Keratinocyte (primary cell): ENCODE measurements around the gene PKNOX2. TPM values are rescaled to one million over a fixed set of nuclear protein-coding genes. Genes with fewer than 3 reads are reported as not detected.

Experiments
- DNase-seq: peaks from one replicate; pipeline ENCODE4 v3.0.0-alpha.2; 2011; ENCODE audit warnings: low read depth, missing footprints, low spot score
- FAIRE-seq: peaks from 2 replicates; lab custom pipeline; 2011; peaks lifted over from hg19 to GRCh38; lab: Jason Lieb, UNC
- H2AFZ ChIP-seq: 2 replicates; pipeline ENCODE4 v1.6.0; 2012; ENCODE audit warnings: low read length, control low read depth, inconsistent platforms; ENCODE audit not compliant: control insufficient read depth
- H3K27ac ChIP-seq: 2 replicates; pipeline ENCODE4 v1.5.1; 2011; ENCODE audit warnings: low read length; ENCODE audit not compliant: control insufficient read depth, insufficient read depth
- H3K27me3 ChIP-seq: 3 replicates; pipeline ENCODE4 v1.6.0; 2011; ENCODE audit warnings: low read length; ENCODE audit not compliant: control insufficient read depth, insufficient read depth; ENCODE audit errors: extremely low read depth
- H3K36me3 ChIP-seq, 2 experiments: 2 replicates in 1 of 2; 3 replicates in 1 of 2; pipeline ENCODE4 v1.5.1; 2011; ENCODE audit warnings: low read length in 2 of 2, mild to moderate bottlenecking in 1 of 2; ENCODE audit not compliant: control insufficient read depth in 2 of 2, insufficient read depth in 2 of 2; ENCODE audit errors: extremely low read depth in 1 of 2
- H3K4me1 ChIP-seq: 3 replicates; pipeline ENCODE4 v1.5.1; 2011; ENCODE audit warnings: low read length; ENCODE audit not compliant: control insufficient read depth, insufficient read depth; ENCODE audit errors: extremely low read depth
- H3K4me2 ChIP-seq: 3 replicates; pipeline ENCODE4 v1.6.0; 2011; ENCODE audit warnings: low read depth, low read length; ENCODE audit not compliant: control insufficient read depth, insufficient read depth; ENCODE audit errors: extremely low read depth
- H3K4me3 ChIP-seq, 3 experiments: fragments of 200-600 bp in 1 of 3; sonication (generic) in 1 of 3; 2 replicates in 2 of 3; 3 replicates in 1 of 3; pipeline ENCODE4 v1.5.1; 2011 to 2016; ENCODE audit warnings: low read length in 3 of 3, mild to moderate bottlenecking in 3 of 3, control low read depth in 2 of 3, inconsistent platforms in 1 of 3, low read depth in 1 of 3, mixed read lengths in 1 of 3, mixed run types in 1 of 3, moderate library complexity in 1 of 3; ENCODE audit not compliant: control insufficient read depth in 2 of 3, insufficient read depth in 2 of 3; ENCODE audit errors: extremely low read depth in 1 of 3
- H3K79me2 ChIP-seq: 2 replicates; pipeline ENCODE4 v1.6.0; 2012; ENCODE audit warnings: low read length; ENCODE audit not compliant: control insufficient read depth, insufficient read depth
- H3K9ac ChIP-seq: 3 replicates; pipeline ENCODE4 v1.6.0; 2011; ENCODE audit warnings: low read length; ENCODE audit not compliant: control insufficient read depth, insufficient read depth; ENCODE audit errors: extremely low read depth
- H3K9me1 ChIP-seq: 3 replicates; pipeline ENCODE4 v1.6.0; 2011; ENCODE audit warnings: low read length; ENCODE audit not compliant: control insufficient read depth, insufficient read depth; ENCODE audit errors: extremely low read depth
- H3K9me3 ChIP-seq: 2 replicates; pipeline ENCODE4 v1.5.1; 2012; ENCODE audit warnings: low read depth, low read length; ENCODE audit not compliant: control insufficient read depth
- H4K20me1 ChIP-seq: 3 replicates; pipeline ENCODE4 v1.6.0; 2011; ENCODE audit warnings: low read length; ENCODE audit not compliant: control insufficient read depth, insufficient read depth; ENCODE audit errors: extremely low read depth
- CTCF ChIP-seq, 3 experiments: IDR thresholded peaks in 1 of 3; conservative IDR thresholded peaks in 1 of 3; optimal IDR thresholded peaks in 1 of 3; 2 replicates in 2 of 3; 3 replicates in 1 of 3; pipeline versions ENCODE3 to v1.5.1; 2011; ENCODE audit warnings: low read length in 3 of 3, mild to moderate bottlenecking in 3 of 3, moderate library complexity in 2 of 3, control low read depth in 1 of 3, inconsistent platforms in 1 of 3; ENCODE audit not compliant: insufficient read depth in 2 of 3; ENCODE audit errors: extremely low read depth in 1 of 3
- EZH2 ChIP-seq: IDR thresholded peaks from one replicate; pipeline ENCODE4 v1.6.1; 2012; ENCODE audit warnings: inconsistent platforms, mild to moderate bottlenecking, low read length, moderate library complexity
- dilution Hi-C: fragments of 300-500 bp; cut with MboI; formaldehyde crosslinking; loops from one replicate; pipeline ENCODE4 v1.7.0; 2020; ENCODE audit warnings: low sequenced_read_pairs; ENCODE audit not compliant: extremely low pct_ligation_motif_present
- polyA plus RNA-seq, 5 experiments: library from polyadenylated mRNA; depleted of rRNA in 3 of 5; stranded (reverse) in 3 of 5; stranded (forward) in 1 of 5; unstranded in 1 of 5; fragments of >200 nt; gene quantifications; 1 replicate in 1 of 5; 2 replicates in 3 of 5; 3 replicates in 1 of 5; pipeline versions ENCODE4 v1.2.1 to v1.2.3, GENCODE V29; 2011 to 2012; ENCODE audit warnings: missing spikeins in 2 of 5, low read depth in 1 of 5, low replicate concordance in 1 of 5

Gene PKNOX2
- polyA plus RNA-seq, 1 donor (not counting 4 experiments of a cell fraction or from before 2014, with no cell fraction given) = 0.05 TPM

- dilution Hi-C loops = no loop called here
- DNase-seq (no peak), FAIRE-seq (no peak)
- no peaks in the 10 kb centered on the region for H3K36me3 ChIP-seq
- H3K9me3 ChIP-seq = no peaks in the 10 kb centered on the region
- H3K27ac ChIP-seq = no peak overlapping the region
- H4K20me1 ChIP-seq = no peaks in the 10 kb centered on the region
- H3K4me3 ChIP-seq = no peak overlapping the region
- no peak overlapping the region for H3K4me2 ChIP-seq
- H3K27me3 ChIP-seq = peaks cover 22% of the 10 kb centered on the region
- no peaks in the 10 kb centered on the region for H3K4me1 ChIP-seq
- TF ChIP-seq CTCF (optimal IDR thresholded peaks at IDR 0.05 in 1 of 3, IDR thresholded peaks at IDR 0.05 in 1 of 3, conservative IDR thresholded peaks at IDR 0.05 in 1 of 3; ENCODE audit: extremely low read depth in 1 of 3, insufficient read depth in 2 of 3, low read length in 3 of 3) (no peak), EZH2 (no peak)
- H3K9ac ChIP-seq = no peak overlapping the region
- H2AFZ ChIP-seq = no peak overlapping the region
- no peaks in the 10 kb centered on the region for H3K79me2 ChIP-seq
- no peaks in the 10 kb centered on the region for H3K9me1 ChIP-seq
Observed at GRCh38 chr11:125372911-125373310, 208.4 kb downstream of the PKNOX2 start.

- H2AFZ ChIP-seq = no peak overlapping the region
- dilution Hi-C loops = no loop called here
Observed at GRCh38 chr11:125373426-125374391, 209.2 kb downstream of the PKNOX2 start.

More at GRCh38 chr11:125373426-125374391, 209.2 kb downstream of the PKNOX2 start:
- DNase-seq (no peak), FAIRE-seq (no peak)
- no peaks in the 10 kb centered on the region for H3K36me3 ChIP-seq
- H3K4me1 ChIP-seq = no peaks in the 10 kb centered on the region
- no peaks in the 10 kb centered on the region for H3K9me1 ChIP-seq
- H3K4me3 ChIP-seq = no peak overlapping the region
- H3K9ac ChIP-seq = no peak overlapping the region
- H3K27me3 ChIP-seq = peaks cover 22% of the 10 kb centered on the region
- no peak overlapping the region for H3K27ac ChIP-seq
- TF ChIP-seq EZH2 (no peak), CTCF (optimal IDR thresholded peaks at IDR 0.05 in 1 of 3, IDR thresholded peaks at IDR 0.05 in 1 of 3, conservative IDR thresholded peaks at IDR 0.05 in 1 of 3; ENCODE audit: extremely low read depth in 1 of 3, insufficient read depth in 2 of 3, low read length in 3 of 3) (no peak)
- H3K9me3 ChIP-seq = no peaks in the 10 kb centered on the region
- no peaks in the 10 kb centered on the region for H4K20me1 ChIP-seq
- no peaks in the 10 kb centered on the region for H3K79me2 ChIP-seq
- no peak overlapping the region for H3K4me2 ChIP-seq
